IPS-15b (cell line): Measurements from ENCODE around the gene FAHD1.

ENCODE experiments used
- H3K27me3 ChIP-seq: one replicate; pipeline ENCODE4 v1.6.1; 2013; ENCODE audit warnings: low read length; ENCODE audit not compliant: control insufficient read depth, insufficient read depth
- H3K36me3 ChIP-seq: one replicate; pipeline ENCODE4 v1.6.1; 2013; ENCODE audit warnings: low read length; ENCODE audit not compliant: control insufficient read depth, insufficient read depth
- H3K4me1 ChIP-seq: one replicate; pipeline ENCODE4 v1.6.1; 2013; ENCODE audit warnings: mild to moderate bottlenecking, low read length; ENCODE audit not compliant: control insufficient read depth, insufficient read depth
- H3K4me3 ChIP-seq: one replicate; pipeline ENCODE4 v1.5.1; 2013; ENCODE audit warnings: low read depth, low read length
- H3K9ac ChIP-seq: one replicate; pipeline ENCODE4 v1.6.1; 2013; ENCODE audit warnings: low read depth, mild to moderate bottlenecking, low read length
- H3K9me3 ChIP-seq: one replicate; pipeline ENCODE4 v1.6.1; 2013; ENCODE audit warnings: mild to moderate bottlenecking, low read length; ENCODE audit not compliant: control insufficient read depth, insufficient read depth

Gene FAHD1

DNA sequence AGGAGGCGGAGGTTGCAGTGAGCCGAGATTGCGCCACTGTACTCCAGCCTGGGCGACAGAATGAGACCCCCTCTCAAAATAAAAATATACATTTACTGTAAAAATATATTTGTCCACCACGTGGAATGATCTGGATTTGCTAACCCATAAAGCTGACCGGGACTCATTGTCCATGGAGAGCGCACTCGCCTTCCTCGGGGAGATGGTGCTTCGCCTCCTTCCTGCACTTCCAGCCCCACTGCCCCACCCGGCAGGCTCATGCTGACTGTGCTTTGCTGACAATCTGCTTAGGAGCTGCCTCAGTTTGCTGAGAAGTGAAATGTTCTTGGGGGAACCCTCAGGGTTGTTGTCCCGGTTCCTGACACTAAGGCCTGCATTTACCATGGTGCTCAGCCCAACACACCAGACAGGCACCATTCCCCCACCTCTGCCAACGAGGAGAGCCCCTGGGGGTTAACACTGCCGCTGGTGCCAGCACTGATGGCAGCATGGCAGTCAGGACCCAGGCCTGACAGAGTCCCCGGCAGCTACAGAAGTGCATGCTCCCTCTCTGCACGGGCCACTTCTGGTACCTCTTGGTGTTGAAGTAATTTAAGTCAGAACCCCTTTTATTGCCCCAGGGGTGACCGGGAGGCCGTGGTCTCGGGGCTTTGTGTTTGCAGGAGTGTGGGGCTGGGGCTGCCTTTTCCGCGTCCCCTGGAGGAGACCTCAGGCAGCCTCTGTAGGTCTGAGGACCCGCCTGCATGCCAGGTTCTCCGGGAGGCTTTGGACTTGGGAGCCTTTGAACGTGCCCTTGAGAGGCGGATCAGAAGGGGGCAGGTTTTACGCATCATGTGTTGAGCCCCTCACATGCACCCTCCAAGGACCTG lies 41.8 kb upstream of the FAHD1 start:
- H3K27me3 ChIP-seq: no peaks in the 10 kb centered on the region
- H3K36me3 ChIP-seq: peaks cover 39% of the 10 kb centered on the region
- H3K9me3 ChIP-seq: no peaks in the 10 kb centered on the region
- no peak overlapping the region for H3K4me3 ChIP-seq
- H3K9ac ChIP-seq: no peak overlapping the region
- H3K4me1 ChIP-seq: no peaks in the 10 kb centered on the region

GRCh38 chr16:1785846-1786170 lies 41.2 kb upstream of the FAHD1 start:
- Histone ChIP-seq H3K9ac (no peak overlapping the region), H3K4me1 (no peaks in the 10 kb centered on the region), H3K4me3 (no peak overlapping the region), H3K9me3 (no peaks in the 10 kb centered on the region), H3K27me3 (no peaks in the 10 kb centered on the region), H3K36me3 (peaks cover 38% of the 10 kb centered on the region)

GRCh38 chr16:1786242-1787055 lies 40.6 kb upstream of the FAHD1 start:
- H3K4me3 ChIP-seq: no peak overlapping the region

GRCh38 chr16:1787056-1787321 lies 40.0 kb upstream of the FAHD1 start:
- Histone ChIP-seq H3K9ac (no peak overlapping the region), H3K36me3 (peaks cover 44% of the 10 kb centered on the region), H3K9me3 (no peaks in the 10 kb centered on the region), H3K4me1 (no peaks in the 10 kb centered on the region), H3K4me3 (no peak overlapping the region), H3K27me3 (no peaks in the 10 kb centered on the region)

More at GRCh38 chr16:1786242-1787055, 40.6 kb upstream of the FAHD1 start:
- Histone ChIP-seq H3K9me3 (no peaks in the 10 kb centered on the region), H3K36me3 (peaks cover 44% of the 10 kb centered on the region), H3K27me3 (no peaks in the 10 kb centered on the region), H3K9ac (no peak overlapping the region), H3K4me1 (no peaks in the 10 kb centered on the region)

GRCh38 chr16:1787322-1788094 lies 39.5 kb upstream of the FAHD1 start:
- Histone ChIP-seq H3K9ac (no peak overlapping the region), H3K27me3 (no peaks in the 10 kb centered on the region), H3K36me3 (peaks cover 44% of the 10 kb centered on the region), H3K9me3 (no peaks in the 10 kb centered on the region), H3K4me3 (no peak overlapping the region), H3K4me1 (no peaks in the 10 kb centered on the region)

- Histone ChIP-seq H3K9me3 (no peaks in the 10 kb centered on the region), H3K36me3 (peaks cover 47% of the 10 kb centered on the region)
Measured at GRCh38 chr16:1788095-1788707, 38.8 kb upstream of the FAHD1 start.

GRCh38 chr16:1788708-1789100 lies 38.3 kb upstream of the FAHD1 start:
- Histone ChIP-seq H3K4me3 (no peak overlapping the region), H3K36me3 (peaks cover 47% of the 10 kb centered on the region), H3K9me3 (no peaks in the 10 kb centered on the region), H3K27me3 (no peaks in the 10 kb centered on the region), H3K9ac (no peak overlapping the region), H3K4me1 (no peaks in the 10 kb centered on the region)

More at GRCh38 chr16:1788095-1788707, 38.8 kb upstream of the FAHD1 start:
- Histone ChIP-seq H3K4me1 (no peaks in the 10 kb centered on the region), H3K4me3 (no peak overlapping the region), H3K9ac (no peak overlapping the region), H3K27me3 (no peaks in the 10 kb centered on the region)

- H3K4me3 ChIP-seq: no peak overlapping the region
- no peaks in the 10 kb centered on the region for H3K4me1 ChIP-seq
- H3K9me3 ChIP-seq: no peaks in the 10 kb centered on the region
- no peaks in the 10 kb centered on the region for H3K27me3 ChIP-seq
- peaks cover 47% of the 10 kb centered on the region for H3K36me3 ChIP-seq
- H3K9ac ChIP-seq: no peak overlapping the region
Measured at GRCh38 chr16:1789643-1790045, 37.4 kb upstream of the FAHD1 start.

DNA sequence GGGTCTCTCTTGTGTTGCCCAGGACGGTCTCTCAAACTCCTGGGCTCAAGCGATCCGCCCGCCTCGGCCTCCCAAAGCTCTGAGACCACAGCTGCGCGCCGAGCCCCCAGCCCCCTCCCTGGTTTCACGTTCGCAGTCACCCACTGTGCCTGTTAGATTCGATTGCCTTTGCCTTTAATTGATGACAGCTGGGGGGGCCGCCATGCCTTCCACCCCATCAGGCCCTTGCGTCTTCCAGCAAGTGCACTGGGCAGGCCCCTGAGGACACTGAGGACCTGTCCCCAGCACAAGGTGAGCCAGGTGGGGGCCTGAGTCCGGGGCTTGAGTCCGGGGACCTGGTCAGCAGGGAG lies 36.8 kb upstream of the FAHD1 start:
- Histone ChIP-seq H3K4me3 (no peak overlapping the region), H3K9ac (no peak overlapping the region), H3K36me3 (peaks cover 45% of the 10 kb centered on the region), H3K4me1 (no peaks in the 10 kb centered on the region), H3K27me3 (no peaks in the 10 kb centered on the region), H3K9me3 (no peaks in the 10 kb centered on the region)

- Histone ChIP-seq H3K4me1 (no peaks in the 10 kb centered on the region), H3K36me3 (peaks cover 43% of the 10 kb centered on the region), H3K27me3 (no peaks in the 10 kb centered on the region), H3K4me3 (no peak overlapping the region), H3K9ac (no peak overlapping the region), H3K9me3 (no peaks in the 10 kb centered on the region)
Measured at GRCh38 chr16:1790611-1791255, 36.3 kb upstream of the FAHD1 start.

- no peak overlapping the region for H3K9ac ChIP-seq
- peaks cover 41% of the 10 kb centered on the region for H3K36me3 ChIP-seq
- no peak overlapping the region for H3K4me3 ChIP-seq
- H3K4me1 ChIP-seq: no peaks in the 10 kb centered on the region
- H3K9me3 ChIP-seq: no peaks in the 10 kb centered on the region
- H3K27me3 ChIP-seq: no peaks in the 10 kb centered on the region
Measured at GRCh38 chr16:1791256-1791942, 35.6 kb upstream of the FAHD1 start.
